ENCODE data around the gene ZNF423.

The ZNF423 gene

DNA sequence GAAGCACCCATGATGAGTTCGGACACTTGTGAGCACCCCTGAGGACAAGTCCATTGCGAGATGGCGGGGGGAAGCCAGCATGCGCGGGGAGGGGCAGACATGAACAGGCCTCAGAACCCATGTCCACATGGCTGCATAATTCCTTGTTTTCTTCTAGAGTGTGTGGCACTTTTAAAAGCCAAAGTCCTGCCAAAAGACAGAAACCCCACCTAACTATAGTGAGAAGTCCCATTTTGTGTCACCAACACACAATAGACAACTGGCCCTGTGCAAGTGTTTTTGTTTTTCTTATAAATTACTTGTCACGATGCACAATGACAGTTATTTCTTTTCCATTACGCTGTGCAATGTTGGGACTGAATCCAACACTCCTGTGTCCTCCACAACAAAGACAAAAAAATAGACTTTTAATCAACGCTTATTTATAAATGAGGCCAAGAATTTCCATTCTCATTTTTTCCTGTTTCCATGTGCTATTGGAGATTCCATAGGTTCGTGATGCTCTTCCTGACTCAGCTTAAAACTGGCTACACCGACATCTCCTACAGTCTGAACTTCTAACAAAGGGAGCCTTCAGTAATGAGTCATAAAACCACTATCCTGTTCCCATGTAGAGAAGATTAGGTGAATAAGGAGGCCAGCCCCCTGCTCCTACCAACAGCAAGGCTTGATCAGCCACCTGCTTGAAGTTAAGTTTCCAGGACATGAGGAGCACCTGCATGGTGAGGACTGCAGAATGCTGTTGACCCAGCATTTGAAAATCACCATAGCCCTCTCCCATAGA, 98.9 kb downstream of the ZNF423 start:
- no peak for DNase-seq (ENCODE audit: extremely low read depth in 1 of 2, low read depth in 1 of 2)

DNA sequence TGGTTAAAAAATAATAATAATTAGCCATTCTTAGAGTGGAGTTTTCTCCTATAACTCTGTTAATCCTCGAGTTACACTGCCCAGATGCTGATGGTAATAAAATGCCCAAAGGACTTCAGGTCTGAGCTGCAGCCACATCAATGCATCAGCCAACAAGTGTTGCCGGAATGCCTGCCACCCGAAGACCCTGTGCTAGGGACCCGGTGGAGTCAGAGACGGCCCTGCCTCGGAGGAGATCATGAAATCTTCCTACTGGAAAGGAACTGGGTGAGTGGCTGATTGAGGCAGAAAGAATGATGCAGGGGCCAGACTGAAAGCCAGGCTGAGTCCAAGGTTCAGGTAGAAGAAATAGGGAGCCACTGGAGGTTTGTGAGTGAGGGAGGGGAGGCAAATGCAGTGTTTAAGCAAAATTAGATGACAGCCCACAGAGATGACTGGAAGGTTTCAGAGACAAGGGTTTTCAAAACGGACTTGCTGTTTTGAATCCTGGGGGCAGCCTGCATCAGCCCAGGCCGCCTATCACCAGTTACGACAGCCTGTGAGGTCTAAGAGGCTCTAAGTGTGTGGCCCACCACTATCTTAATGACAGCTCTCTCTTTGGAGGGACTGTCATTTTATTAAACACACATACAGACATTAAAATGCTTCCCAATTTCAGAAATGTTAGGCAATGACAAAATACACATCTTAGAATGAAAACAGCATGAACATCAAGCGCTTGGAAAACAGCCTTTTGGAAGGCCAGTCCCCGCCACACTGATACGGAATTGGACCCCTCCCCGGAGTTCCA, 100.0 kb downstream of the ZNF423 start:
- DNase-seq (ENCODE audit: extremely low read depth in 1 of 2, low read depth in 1 of 2) = no peak

DNA sequence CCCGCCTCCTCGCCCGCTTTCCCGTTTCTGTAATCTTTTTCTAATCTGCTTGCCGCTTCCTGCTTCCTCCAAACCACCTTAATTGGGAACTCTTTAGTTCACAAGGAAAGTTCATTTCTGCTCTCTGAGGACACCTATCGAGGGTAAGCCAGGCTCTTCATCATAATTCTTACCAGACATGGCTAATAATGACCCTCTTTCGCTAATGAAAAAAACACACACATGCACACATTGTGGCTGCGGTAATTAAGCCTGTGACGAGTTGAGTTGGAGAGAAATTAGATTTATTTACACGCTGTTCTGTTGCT, 100.6 kb downstream of the ZNF423 start:
- no peak for DNase-seq (ENCODE audit: extremely low read depth in 1 of 2, low read depth in 1 of 2)

DNA sequence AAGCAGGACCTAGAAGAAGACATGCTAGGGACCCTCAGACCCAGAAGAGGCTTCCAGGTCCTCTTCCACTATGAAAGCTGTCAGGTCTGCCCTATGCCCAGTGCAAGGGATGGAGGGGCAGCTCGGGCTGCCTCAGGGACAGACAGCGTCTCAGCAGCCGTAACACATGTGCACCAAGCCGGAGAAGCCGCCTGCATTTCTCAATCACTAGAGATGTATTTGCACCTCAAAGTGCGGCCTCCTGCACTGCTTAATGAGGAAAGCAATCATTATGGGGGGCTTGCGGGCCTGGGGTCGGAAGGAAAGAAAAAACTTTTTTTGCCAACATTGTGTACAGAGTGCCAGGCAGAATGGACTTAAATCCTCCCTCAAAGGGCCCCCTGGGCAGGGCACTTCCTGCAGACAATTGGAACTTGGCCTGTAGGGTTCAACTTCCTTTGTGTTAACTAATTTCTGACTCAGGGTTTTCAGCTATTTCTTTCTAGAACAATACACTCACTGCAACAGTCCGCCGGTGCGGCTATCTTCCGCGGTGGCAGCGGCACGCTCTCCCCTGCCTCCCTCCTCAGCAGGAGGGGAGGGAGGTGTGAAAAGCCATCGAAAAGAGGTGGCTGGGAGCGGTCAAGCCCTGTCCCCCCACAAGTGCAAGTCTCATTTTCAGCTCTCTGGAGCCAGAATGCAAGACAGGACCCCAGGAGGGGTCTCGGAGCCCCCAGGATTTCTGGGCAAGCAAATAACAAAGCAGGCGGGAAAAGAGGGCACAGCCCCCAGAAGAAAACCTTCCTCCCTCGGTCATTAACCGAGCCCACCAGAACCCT, 101.2 kb downstream of the ZNF423 start:
- no peak for DNase-seq (ENCODE audit: extremely low read depth in 1 of 2, low read depth in 1 of 2)

DNA sequence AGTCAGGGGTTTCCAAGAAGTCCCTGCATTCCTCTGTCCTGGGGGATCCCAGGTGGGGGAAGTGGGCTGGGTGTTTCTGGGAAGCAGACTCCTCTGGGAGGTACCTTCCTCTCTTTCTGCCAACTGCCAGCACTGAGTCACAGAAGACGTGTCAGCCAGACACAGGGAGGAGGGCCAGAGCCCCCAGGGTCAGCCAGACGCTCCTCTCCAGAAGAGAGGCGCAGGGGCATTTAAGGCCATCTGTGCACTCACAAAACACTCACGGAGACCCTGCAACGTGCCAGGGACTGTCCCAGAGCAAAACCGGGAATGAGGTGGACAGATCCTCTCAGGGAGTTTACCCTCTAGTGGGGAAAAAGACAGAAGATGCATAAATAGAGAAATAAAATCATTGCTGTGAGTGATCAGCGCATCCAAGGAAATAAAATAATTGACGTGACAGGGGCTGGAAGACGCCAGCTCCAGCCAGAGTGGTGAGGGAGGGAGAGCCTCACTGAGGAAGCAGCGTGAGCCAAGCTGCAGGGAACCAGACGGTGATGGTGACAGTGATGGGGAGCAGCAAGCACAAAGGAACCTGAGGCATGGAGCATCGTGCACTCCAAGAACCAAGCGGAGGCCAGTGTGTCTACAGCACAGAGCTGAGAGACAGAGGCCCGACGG, 105.4 kb downstream of the ZNF423 start:
- no peak for DNase-seq (ENCODE audit: extremely low read depth in 1 of 2, low read depth in 1 of 2)

DNA sequence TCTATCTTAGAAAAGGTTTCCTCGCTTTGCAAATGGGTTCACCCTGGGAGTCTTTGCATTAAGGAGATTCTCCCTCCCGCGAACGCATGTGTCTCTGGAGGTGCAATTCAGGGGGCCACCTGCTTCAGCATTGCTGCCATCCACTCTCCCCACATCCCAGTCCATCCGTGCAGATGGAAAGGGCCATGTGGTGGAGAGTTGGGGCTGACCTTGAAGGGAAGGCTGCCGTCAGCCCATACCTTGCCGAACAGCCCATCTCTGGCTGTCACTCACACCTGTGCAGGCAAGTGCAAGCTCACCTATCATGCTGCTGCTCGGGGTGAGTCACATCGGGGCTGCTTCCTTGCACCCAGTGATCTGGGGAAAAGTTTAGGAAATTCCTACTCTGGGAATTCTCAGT, 106.1 kb downstream of the ZNF423 start:
- DNase-seq (ENCODE audit: extremely low read depth in 1 of 2, low read depth in 1 of 2) = no peak

DNA sequence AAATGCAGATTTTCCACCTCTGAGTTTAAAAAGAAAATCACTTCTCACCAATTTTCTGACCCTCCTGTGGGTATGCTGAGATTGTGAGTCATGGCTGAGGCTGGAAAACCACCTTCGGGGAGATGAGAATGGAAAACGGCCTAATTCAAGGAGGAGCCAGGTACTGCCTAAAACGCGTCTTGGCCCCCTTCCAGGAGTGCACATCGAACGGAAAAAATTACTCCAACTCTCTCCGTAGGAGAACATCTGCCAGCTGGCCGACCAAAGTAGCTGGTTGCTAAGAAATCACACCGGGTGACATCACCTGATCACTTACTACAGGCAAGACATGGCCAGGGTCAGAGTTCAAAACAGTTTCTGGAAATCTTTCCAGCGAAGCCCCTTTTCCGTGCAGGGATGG, 107.6 kb downstream of the ZNF423 start:
- DNase-seq (ENCODE audit: extremely low read depth in 1 of 2, low read depth in 1 of 2) = no peak

DNA sequence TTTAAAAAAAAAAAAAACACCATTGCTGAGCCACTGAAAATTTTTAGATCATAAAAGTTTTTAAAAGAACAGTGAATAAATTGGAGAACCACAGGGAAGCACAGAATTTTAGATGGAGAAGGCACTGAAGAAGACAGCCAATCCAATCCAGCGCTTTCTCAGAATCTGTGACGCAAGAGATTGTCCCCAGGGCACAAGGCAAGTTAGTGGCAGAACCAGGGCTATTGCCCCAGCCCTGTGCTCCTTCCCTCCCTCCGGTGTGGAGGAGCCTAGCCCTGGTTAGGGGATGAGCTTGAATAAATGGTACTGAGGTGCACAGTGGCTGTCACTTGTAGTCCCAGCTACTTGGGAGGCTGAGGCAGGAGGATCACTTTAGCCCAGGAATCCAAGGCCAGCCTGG, 108.3 kb downstream of the ZNF423 start:
- DNase-seq (ENCODE audit: extremely low read depth in 1 of 2, low read depth in 1 of 2) = no peak

DNA sequence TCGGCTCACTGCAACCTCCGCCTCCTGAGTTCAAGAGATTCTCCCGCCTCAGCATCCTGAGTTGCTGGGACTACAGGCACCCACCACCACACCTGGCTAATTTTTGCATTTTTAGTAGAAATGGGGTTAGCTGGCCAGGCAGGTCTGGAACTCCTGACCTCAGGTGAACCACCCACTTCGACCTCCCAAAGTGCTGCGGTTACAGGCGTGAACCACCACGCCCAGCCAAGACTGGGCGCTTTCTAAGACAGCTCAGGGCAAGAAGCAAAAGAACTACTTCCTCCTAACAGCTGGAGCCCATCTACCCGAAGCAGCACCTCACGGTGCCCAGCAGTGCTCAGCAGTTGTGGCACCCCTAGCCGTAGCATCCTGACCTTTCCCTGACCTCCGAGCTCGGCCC, 109.4 kb downstream of the ZNF423 start:
- DNase-seq (ENCODE audit: extremely low read depth in 1 of 2, low read depth in 1 of 2) = no peak

DNA sequence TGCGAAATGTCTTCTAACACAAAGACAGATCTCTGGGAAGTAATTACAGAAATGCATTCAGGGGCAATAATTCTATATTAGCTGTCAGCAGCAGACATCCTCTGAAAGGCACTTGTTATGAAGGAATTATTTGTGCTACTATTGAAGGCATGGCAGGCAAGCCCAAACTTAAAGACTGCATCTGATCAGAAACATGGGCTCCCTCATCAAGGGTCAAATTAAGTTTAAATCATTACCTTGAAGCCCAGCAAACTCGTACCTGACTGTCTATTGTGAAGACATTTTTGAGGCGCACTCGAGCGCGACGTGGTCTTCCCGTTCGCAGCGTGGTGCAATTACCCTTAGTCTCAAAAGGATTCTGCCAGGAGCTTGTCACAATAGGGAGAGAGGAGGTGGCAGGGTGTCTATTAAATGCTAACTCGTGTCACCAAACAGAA, 110.6 kb downstream of the ZNF423 start:
- DNase-seq (ENCODE audit: extremely low read depth in 1 of 2, low read depth in 1 of 2) = no peak

DNA sequence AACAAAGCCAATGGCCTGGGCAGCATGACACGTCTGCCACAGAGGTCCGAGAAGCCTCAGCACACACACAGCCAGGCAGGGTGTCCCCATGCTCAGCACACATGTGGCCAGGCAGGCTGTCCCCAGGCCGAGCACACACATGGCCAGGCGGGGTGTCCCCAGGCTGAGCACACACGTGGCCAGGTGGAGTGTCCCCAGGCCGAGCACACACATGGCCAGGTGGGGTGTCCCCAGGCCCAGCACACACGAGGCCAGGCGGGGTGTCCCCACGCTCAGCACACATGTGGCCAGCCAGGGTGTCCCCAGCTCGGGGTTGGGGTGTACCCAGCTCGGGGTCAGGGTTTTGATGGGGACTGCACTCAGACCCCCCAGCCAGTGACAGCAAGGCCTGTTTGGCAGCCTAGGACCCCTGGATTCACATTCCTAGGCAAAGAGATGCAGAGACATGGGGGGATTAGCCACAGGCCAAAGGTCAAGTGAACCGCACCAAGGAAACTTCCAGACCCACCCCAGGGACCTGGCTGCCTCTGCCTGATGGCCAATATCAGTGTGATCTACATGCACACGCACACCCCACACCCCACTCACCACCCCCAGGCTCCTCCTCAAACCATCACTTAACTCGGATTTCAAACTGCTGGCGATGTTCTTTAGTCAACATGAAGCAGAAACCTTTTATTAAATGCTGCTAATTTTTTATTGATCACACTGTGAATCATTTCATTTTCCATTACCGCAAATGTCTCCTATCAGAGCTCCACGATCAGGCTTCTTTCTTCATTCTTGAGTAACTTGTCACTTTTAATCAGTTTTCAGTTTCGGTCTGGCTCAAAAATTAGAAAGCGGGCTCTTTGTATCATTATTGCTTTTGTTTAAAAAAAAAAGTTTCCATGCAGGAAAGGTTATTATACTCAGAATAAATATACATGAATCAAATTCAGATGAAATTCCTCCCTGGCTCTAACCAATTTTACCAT, 111.4 kb downstream of the ZNF423 start:
- no peak for DNase-seq (ENCODE audit: extremely low read depth in 1 of 2, low read depth in 1 of 2)

DNA sequence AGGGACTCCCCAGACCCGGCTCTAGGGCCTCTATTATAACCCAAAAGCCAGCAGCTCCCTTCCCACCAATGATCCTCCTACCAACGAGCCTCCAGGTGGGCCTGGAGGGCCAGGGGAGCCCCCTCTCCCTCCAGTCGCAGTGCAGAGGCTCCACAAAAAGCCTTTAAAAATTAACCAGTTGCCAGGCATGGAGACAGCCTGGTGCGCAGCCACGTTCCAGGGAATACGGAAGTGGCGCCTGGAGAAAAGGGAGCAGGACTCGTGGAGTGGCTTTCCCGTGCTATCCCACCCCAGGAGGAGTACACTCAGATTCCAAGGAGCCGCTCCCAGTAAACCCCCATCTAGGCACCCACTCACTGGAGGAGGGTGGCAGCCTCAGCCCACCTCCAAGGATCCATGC, 112.3 kb downstream of the ZNF423 start:
- no peak for DNase-seq (ENCODE audit: extremely low read depth in 1 of 2, low read depth in 1 of 2)

DNA sequence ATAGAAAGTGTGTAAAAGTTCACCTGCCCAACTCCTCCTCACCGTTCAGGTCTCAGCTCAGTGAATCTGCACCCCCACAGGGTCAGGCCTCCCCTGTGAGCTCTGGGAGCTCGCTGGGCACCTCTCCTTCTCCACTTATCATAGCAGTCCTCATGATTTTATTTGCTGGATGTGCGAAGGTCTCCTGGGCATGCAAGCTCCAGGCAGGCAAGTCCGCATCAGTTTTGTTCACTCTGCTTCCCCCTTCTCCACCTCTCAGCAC, 112.8 kb downstream of the ZNF423 start:
- DNase-seq (ENCODE audit: extremely low read depth in 1 of 2, low read depth in 1 of 2) = no peak

DNA sequence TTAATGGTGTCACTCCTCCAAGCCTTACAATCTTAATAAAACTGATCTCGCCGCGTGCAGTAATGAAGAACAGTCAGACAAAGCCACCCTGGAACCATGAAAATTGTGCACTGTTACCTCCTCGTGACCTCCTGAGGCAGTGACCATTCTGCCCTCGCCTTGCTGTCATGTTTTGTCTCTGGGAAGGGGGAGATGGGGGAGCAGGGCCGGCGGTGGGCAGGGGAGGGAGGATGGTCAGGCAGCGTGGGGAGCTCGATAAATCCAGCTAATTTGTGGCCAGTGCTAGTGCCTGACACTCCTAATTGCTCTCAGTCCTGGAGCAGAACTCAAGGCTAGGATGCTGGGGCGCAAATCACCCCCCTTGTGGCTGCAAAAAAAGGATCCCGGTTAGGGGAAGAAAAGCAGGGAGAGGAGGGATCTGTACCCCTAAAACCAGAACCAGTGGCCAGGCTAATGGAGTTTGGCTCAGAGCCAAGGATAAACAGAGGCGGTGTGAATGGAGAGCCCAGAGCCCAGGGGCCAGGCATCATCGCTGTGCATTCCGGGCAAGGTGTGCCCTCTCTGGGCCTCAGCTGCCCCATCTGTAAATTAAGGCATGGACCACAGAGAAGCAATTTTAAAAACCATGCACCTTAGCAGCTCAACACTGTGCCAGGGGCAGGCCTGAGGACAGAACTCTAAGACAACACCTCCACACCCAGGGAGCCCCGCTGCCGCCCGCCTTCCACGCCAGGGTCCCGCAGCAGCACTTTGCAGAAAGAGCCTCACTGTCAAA, 113.3 kb downstream of the ZNF423 start:
- no peak for DNase-seq (ENCODE audit: extremely low read depth in 1 of 2, low read depth in 1 of 2)

DNA sequence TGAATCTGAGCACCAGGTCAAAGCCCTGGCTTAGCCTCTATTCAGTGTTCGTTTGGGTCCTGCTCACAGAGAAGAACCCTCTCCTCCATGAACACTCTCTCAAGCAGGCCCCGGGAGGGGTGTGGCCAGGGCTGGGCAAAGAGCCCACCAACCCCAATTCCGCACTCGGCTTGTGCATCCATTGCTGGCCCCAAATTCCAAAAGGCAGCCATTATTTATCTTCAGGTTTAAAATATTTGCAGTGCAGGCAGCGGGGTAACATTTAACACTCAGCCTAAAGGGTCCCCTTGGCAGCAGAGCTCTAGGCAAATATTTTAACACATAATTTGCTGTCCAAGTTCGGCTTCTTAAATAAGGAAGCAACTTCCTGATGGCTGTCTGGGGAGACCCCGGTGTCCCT, 115.7 kb downstream of the ZNF423 start:
- no peak for DNase-seq (ENCODE audit: extremely low read depth in 1 of 2, low read depth in 1 of 2)

DNA sequence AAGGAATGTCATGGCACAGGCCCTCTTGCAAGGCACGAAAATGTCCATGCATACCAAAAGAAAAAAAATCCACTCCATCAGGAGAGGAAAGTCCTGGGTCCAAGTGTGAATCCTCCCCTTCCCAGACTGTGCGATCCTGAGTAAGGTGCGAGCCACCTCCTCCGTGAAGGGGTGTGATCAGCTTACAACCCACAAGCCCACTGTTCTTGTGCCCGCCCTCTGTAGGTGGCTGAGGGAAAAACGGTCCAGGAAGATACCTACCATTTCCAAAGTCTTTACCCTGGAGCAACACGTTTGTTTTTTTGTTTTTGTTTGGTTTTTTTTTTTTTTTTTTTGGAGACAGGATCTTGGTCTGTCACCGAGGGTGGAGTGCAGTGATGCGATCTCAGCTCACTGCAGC, 116.5 kb downstream of the ZNF423 start:
- no peak for DNase-seq (ENCODE audit: extremely low read depth in 1 of 2, low read depth in 1 of 2)

DNA sequence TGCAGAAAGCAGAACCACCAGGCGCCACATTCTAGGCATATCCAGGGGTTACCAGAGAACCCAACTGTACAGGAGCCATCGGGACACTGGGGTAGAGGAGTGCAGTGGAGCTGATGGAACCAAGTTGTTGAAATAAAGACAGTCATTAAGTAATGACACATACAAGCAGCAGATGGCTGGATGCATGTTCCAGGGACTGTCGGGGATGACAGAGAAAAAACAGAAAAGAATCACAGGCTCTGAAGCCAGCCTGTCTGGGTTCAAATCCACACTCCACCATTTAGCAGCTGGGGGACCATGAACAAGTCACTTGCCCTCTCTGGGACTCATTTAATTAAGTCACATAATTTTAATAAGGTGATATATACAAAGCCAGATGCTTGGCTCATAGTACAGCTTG, 117.1 kb downstream of the ZNF423 start:
- DNase-seq (ENCODE audit: extremely low read depth in 1 of 2, low read depth in 1 of 2) = no peak

DNA sequence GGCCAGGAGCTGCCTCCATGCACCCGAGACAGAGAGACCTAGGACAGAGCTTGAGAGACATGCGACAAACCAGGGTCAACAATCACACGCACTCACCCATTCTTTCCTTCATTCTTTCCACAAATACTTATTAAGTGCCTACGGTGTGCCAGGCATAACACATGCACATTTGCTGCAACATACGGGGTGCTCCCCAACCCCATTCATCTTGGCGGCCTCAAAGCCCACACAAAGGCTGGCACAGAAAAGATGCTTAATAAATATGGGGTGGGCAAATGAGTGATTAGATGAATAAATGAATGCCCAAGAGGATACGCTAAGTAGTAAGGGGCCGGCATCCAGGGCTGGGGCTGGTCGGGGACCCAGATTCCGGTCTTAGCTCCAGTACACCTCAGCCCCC, 117.9 kb downstream of the ZNF423 start:
- no peak for DNase-seq (ENCODE audit: extremely low read depth in 1 of 2, low read depth in 1 of 2)

DNA sequence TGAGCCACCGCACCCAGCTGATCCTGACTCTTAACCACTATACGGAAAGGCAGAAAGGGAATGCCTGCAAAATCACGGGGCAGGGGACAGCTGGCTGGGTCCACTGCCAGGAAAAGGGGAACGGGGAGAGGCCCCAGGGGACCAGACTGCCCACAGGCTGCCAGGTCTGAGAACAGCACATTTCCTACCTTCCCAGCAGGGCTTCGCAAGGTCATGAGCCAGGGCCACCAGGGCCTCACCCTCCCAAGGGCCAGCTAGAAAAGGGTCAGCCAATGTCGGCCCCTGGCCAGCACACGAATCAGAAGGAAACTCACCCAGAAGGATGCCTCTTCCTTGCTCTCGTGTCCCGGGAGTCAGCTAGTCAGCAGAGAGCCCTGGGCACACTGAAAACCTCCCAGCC, 118.4 kb downstream of the ZNF423 start:
- no peak for DNase-seq (ENCODE audit: extremely low read depth in 1 of 2, low read depth in 1 of 2)

DNA sequence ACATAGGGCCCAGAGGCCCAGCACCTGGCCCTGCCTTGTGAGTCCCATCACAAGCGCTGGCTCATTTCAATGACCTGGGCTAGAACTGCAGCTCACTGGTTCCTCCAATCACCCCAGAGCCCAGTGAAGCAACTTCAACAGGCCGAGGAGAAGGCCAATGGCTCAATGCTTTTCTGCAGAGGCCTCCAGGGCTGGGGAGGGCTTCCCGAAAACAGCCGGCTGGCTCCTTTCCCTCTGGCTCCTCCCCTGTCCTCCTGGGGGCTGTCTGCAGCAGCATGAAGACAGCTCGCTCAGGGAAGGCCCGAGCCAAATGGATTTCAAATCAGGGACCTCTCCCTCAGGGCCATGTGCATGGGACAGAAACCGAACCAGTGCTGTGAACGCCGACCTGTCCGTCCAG, 121.6 kb downstream of the ZNF423 start:
- DNase-seq (ENCODE audit: extremely low read depth in 1 of 2, low read depth in 1 of 2) = no peak

All from activated CD8-positive, alpha-beta memory T cell treated with anti-CD3 and anti-CD28 coated beads for 1 hour (primary cell).